SK-N-SH treated with all-trans-retinoic acid at 6 μM for 48 hours (cell line): ENCODE measurements around the gene SDK1.

Source experiments
- ARNTL ChIP-seq: fragments of 450-650 bp; formaldehyde crosslinking; IDR thresholded peaks from 2 replicates; pipeline ENCODE4 v1.5.0; 2020; ENCODE audit warnings: low read depth, mild to moderate bottlenecking, moderate library complexity, borderline replicate concordance
- BACH2 ChIP-seq: fragments of 250-450 bp; sonication (Bioruptor Pico); IDR thresholded peaks from 2 replicates; pipeline ENCODE4 v1.9.0; 2021; ENCODE audit warnings: mild to moderate bottlenecking, borderline replicate concordance
- GLIS3 ChIP-seq: fragments of 250-450 bp; sonication (Bioruptor Pico); IDR thresholded peaks from 2 replicates; pipeline ENCODE4 v1.5.0; 2020; ENCODE audit warnings: mild to moderate bottlenecking, moderate library complexity
- ISL1 ChIP-seq: fragments of 250-450 bp; sonication (Bioruptor Pico); IDR thresholded peaks from 2 replicates; pipeline ENCODE4 v2.1.2; 2022; ENCODE audit warnings: mild to moderate bottlenecking, moderate library complexity
- RARB ChIP-seq: fragments of 250-450 bp; sonication (Bioruptor Pico); IDR thresholded peaks from 2 replicates; pipeline ENCODE4 v1.8.0; 2021; ENCODE audit warnings: mild to moderate bottlenecking, moderate library complexity
- TOX ChIP-seq: fragments of 250-450 bp; sonication (Bioruptor Pico); IDR thresholded peaks from 2 replicates; pipeline ENCODE4 v1.8.0; 2021; ENCODE audit warnings: mild to moderate bottlenecking, moderate library complexity, borderline replicate concordance
- ZC3H10 ChIP-seq: fragments of 250-450 bp; sonication (Bioruptor Pico); IDR thresholded peaks from 2 replicates; pipeline ENCODE4 v1.5.1; 2021; ENCODE audit warnings: mild to moderate bottlenecking, moderate library complexity
- ZFP30 ChIP-seq: fragments of 450-650 bp; formaldehyde crosslinking; IDR thresholded peaks from 2 replicates; pipeline ENCODE4 v1.5.0; 2022; ENCODE audit warnings: mild to moderate bottlenecking, moderate library complexity
- TF ChIP-seq, protein P1 (sequence below): fragments of 250-450 bp; sonication (Bioruptor Pico); IDR thresholded peaks from 2 replicates; pipeline ENCODE4 v1.8.0; 2020; ENCODE audit warnings: mild to moderate bottlenecking, moderate library complexity, borderline replicate concordance
- TF ChIP-seq, protein P2 (sequence below): fragments of 250-450 bp; sonication (Bioruptor Pico); IDR thresholded peaks from 2 replicates; pipeline ENCODE4 v1.5.1; 2020; ENCODE audit warnings: low read depth, mild to moderate bottlenecking, moderate library complexity
- TF ChIP-seq, protein P3 (sequence below): fragments of 250-450 bp; sonication (Bioruptor Pico); IDR thresholded peaks from 2 replicates; pipeline ENCODE4 v1.8.0; 2021; ENCODE audit warnings: low read depth, mild to moderate bottlenecking, moderate library complexity, borderline replicate concordance

DNA sequence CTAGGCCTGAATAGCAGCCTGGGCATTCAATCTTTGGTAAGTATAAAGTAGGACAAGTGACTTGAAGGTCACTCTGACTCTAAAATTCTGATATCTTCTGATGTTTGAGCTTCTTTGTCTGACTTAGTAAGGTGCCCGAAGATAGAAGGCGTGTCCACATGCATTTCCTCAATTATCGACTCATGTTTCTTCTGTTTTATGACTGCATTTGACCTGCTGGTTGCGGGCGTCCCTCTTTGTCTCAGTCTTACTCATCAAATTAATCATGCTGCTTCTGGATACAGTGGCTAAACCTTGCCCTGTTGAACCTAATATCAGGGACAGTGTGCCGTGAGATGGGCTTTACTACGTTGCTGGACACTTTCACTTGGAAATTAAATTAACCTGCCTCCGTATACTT lies 534.1 kb downstream of the SDK1 start:
- TF ChIP-seq ZC3H10 (CRISPR knock-in tag), result no peak
- TF ChIP-seq, protein P1, sequence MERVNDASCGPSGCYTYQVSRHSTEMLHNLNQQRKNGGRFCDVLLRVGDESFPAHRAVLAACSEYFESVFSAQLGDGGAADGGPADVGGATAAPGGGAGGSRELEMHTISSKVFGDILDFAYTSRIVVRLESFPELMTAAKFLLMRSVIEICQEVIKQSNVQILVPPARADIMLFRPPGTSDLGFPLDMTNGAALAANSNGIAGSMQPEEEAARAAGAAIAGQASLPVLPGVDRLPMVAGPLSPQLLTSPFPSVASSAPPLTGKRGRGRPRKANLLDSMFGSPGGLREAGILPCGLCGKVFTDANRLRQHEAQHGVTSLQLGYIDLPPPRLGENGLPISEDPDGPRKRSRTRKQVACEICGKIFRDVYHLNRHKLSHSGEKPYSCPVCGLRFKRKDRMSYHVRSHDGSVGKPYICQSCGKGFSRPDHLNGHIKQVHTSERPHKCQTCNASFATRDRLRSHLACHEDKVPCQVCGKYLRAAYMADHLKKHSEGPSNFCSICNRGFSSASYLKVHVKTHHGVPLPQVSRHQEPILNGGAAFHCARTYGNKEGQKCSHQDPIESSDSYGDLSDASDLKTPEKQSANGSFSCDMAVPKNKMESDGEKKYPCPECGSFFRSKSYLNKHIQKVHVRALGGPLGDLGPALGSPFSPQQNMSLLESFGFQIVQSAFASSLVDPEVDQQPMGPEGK (CRISPR knock-in tag), result no peak
- TF ChIP-seq RARB (CRISPR knock-in tag), result no peak
- TF ChIP-seq ISL1, result no peak
- TF ChIP-seq ARNTL (CRISPR knock-in tag), result no peak
- TF ChIP-seq, protein P2, sequence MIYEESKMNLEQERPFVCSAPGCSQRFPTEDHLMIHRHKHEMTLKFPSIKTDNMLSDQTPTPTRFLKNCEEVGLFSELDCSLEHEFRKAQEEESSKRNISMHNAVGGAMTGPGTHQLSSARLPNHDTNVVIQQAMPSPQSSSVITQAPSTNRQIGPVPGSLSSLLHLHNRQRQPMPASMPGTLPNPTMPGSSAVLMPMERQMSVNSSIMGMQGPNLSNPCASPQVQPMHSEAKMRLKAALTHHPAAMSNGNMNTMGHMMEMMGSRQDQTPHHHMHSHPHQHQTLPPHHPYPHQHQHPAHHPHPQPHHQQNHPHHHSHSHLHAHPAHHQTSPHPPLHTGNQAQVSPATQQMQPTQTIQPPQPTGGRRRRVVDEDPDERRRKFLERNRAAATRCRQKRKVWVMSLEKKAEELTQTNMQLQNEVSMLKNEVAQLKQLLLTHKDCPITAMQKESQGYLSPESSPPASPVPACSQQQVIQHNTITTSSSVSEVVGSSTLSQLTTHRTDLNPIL (CRISPR knock-in tag), result no peak
- TF ChIP-seq, protein P3, sequence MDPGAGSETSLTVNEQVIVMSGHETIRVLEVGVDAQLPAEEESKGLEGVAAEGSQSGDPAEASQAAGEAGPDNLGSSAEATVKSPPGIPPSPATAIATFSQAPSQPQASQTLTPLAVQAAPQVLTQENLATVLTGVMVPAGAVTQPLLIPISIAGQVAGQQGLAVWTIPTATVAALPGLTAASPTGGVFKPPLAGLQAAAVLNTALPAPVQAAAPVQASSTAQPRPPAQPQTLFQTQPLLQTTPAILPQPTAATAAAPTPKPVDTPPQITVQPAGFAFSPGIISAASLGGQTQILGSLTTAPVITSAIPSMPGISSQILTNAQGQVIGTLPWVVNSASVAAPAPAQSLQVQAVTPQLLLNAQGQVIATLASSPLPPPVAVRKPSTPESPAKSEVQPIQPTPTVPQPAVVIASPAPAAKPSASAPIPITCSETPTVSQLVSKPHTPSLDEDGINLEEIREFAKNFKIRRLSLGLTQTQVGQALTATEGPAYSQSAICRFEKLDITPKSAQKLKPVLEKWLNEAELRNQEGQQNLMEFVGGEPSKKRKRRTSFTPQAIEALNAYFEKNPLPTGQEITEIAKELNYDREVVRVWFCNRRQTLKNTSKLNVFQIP (CRISPR knock-in tag), result no peak
- no peak for TF ChIP-seq BACH2 (CRISPR knock-in tag)
- no peak for TF ChIP-seq TOX (CRISPR knock-in tag)
- TF ChIP-seq ZFP30 (CRISPR knock-in tag), result no peak
- no peak for TF ChIP-seq GLIS3 (CRISPR knock-in tag)
